HEK293 (cell line): ENCODE results near the gene HEBP2.

Experiments used
- CTCF ChIA-PET: fragments of 350-600 bp; formaldehyde crosslinking; extraction: SDS; loops from one replicate; lab custom pipeline; 2021; ENCODE audit warnings: antibody characterized with exemption; lab: Yijun Ruan, JAX
- POLR2A ChIA-PET: fragments of 300-600 bp; formaldehyde crosslinking; extraction: SDS; loops from one replicate; lab custom pipeline; 2020; ENCODE audit warnings: antibody characterized with exemption, inconsistent platforms; lab: Yijun Ruan, JAX
- H3K27ac ChIP-seq: fragments of 200-500 bp; sonication (Bioruptor generic); 2 replicates; pipeline ENCODE4 v1.5.1; 2014; ENCODE audit warnings: low read depth, low read length, control low read depth, inconsistent platforms; ENCODE audit errors: extremely low read depth
- H3K36me3 ChIP-seq, 2 experiments: fragments of 200-500 bp in 1 of 2; sonication (Bioruptor generic) in 1 of 2; 1 replicate in 1 of 2; 2 replicates in 1 of 2; pipeline ENCODE4 v1.5.1; 2014 to 2017; ENCODE audit warnings: inconsistent platforms in 2 of 2, low read length in 2 of 2; ENCODE audit not compliant: control insufficient read depth in 2 of 2, insufficient read depth in 1 of 2
- H3K4me1 ChIP-seq: fragments of 200-500 bp; sonication (Bioruptor generic); 2 replicates; pipeline ENCODE4 v1.5.1; 2014; ENCODE audit warnings: mild to moderate bottlenecking, low read length, inconsistent platforms; ENCODE audit not compliant: control insufficient read depth, insufficient read depth
- H3K4me3 ChIP-seq: 2 replicates; pipeline ENCODE4 v1.5.1; 2011; ENCODE audit warnings: low read depth, mild to moderate bottlenecking, control low read depth, low read length, moderate library complexity
- H3K9me3 ChIP-seq: fragments of 200-500 bp; sonication (Bioruptor generic); 2 replicates; pipeline ENCODE4 v1.5.1; 2014; ENCODE audit warnings: low read depth, low read length, inconsistent platforms; ENCODE audit not compliant: control insufficient read depth, insufficient read depth
- GLIS2 ChIP-seq: fragments of 450-650 bp; formaldehyde crosslinking; IDR thresholded peaks from 2 replicates; pipeline ENCODE4 v1.5.1; 2016; ENCODE audit warnings: missing biosample characterization, missing genetic modification characterization
- KLF10 ChIP-seq: fragments of 450-650 bp; IDR thresholded peaks from 2 replicates; pipeline ENCODE4 v1.5.1; 2018; ENCODE audit warnings: missing biosample characterization, mild to moderate bottlenecking, missing genetic modification characterization
- PATZ1 ChIP-seq: fragments of 450-650 bp; formaldehyde crosslinking; IDR thresholded peaks from 2 replicates; pipeline ENCODE4 v1.5.1; 2016; ENCODE audit warnings: missing biosample characterization, missing genetic modification characterization
- PRDM1 ChIP-seq: fragments of 450-650 bp; formaldehyde crosslinking; IDR thresholded peaks from 2 replicates; pipeline ENCODE4; 2016; ENCODE audit warnings: missing biosample characterization, missing genetic modification characterization
- RBAK ChIP-seq: fragments of 450-650 bp; formaldehyde crosslinking; IDR thresholded peaks from 2 replicates; pipeline ENCODE4 v1.5.1; 2016; ENCODE audit warnings: missing biosample characterization, missing genetic modification characterization
- REPIN1 ChIP-seq: fragments of 450-650 bp; formaldehyde crosslinking; IDR thresholded peaks from 2 replicates; pipeline ENCODE4 v1.5.1; 2017; ENCODE audit warnings: missing biosample characterization, missing genetic modification characterization, low read depth
- SP7 ChIP-seq: fragments of 450-650 bp; formaldehyde crosslinking; IDR thresholded peaks from 2 replicates; pipeline ENCODE4 v1.5.1; 2016; ENCODE audit warnings: missing biosample characterization, missing genetic modification characterization
- ZNF155 ChIP-seq: fragments of 450-650 bp; formaldehyde crosslinking; IDR thresholded peaks from 2 replicates; pipeline ENCODE4 v1.5.1; 2016; ENCODE audit warnings: missing biosample characterization, missing genetic modification characterization
- ZNF2 ChIP-seq: fragments of 450-650 bp; formaldehyde crosslinking; IDR thresholded peaks from 2 replicates; pipeline ENCODE4 v1.5.1; 2016; ENCODE audit warnings: missing biosample characterization, missing genetic modification characterization
- ZNF239 ChIP-seq: fragments of 450-650 bp; formaldehyde crosslinking; IDR thresholded peaks from 2 replicates; pipeline ENCODE4 v1.5.1; 2016; ENCODE audit warnings: missing biosample characterization, missing genetic modification characterization
- ZNF391 ChIP-seq: fragments of 450-650 bp; formaldehyde crosslinking; IDR thresholded peaks from 2 replicates; pipeline ENCODE4 v1.5.1; 2016; ENCODE audit warnings: low read depth, missing biosample characterization, missing genetic modification characterization, borderline replicate concordance
- ZNF398 ChIP-seq: fragments of 450-650 bp; formaldehyde crosslinking; IDR thresholded peaks from 2 replicates; pipeline ENCODE4 v1.5.1; 2017; ENCODE audit warnings: missing biosample characterization, missing genetic modification characterization
- ZNF416 ChIP-seq: fragments of 450-650 bp; formaldehyde crosslinking; IDR thresholded peaks from 2 replicates; pipeline ENCODE4 v1.5.1; 2016; ENCODE audit warnings: missing biosample characterization, missing genetic modification characterization
- ZNF544 ChIP-seq: fragments of 450-650 bp; formaldehyde crosslinking; IDR thresholded peaks from 2 replicates; pipeline ENCODE4 v1.5.0; 2017; ENCODE audit warnings: missing biosample characterization, missing genetic modification characterization
- ZNF548 ChIP-seq: fragments of 450-650 bp; formaldehyde crosslinking; IDR thresholded peaks from 2 replicates; pipeline ENCODE4 v1.5.1; 2016; ENCODE audit warnings: missing biosample characterization, missing genetic modification characterization
- ZNF549 ChIP-seq: fragments of 450-650 bp; IDR thresholded peaks from 2 replicates; pipeline ENCODE4 v1.5.1; 2018; ENCODE audit warnings: missing biosample characterization, missing genetic modification characterization, mild to moderate bottlenecking, inconsistent platforms, moderate library complexity
- ZNF561 ChIP-seq: fragments of 450-650 bp; IDR thresholded peaks from 2 replicates; pipeline ENCODE4 v1.5.1; 2018; ENCODE audit warnings: missing biosample characterization, missing genetic modification characterization, borderline replicate concordance
- ZNF571 ChIP-seq: fragments of 450-650 bp; formaldehyde crosslinking; IDR thresholded peaks from 2 replicates; pipeline ENCODE4 v1.5.0; 2017; ENCODE audit warnings: missing biosample characterization, missing genetic modification characterization
- ZNF626 ChIP-seq: fragments of 450-650 bp; sonication (Bioruptor Pico); formaldehyde crosslinking; IDR thresholded peaks from 2 replicates; pipeline ENCODE4 v1.5.1; 2018; ENCODE audit warnings: missing biosample characterization, missing genetic modification characterization, inconsistent platforms
- ZNF704 ChIP-seq: fragments of 450-650 bp; formaldehyde crosslinking; IDR thresholded peaks from 2 replicates; pipeline ENCODE4 v1.5.1; 2016; ENCODE audit warnings: missing biosample characterization, missing genetic modification characterization
- ZSCAN18 ChIP-seq: fragments of 450-650 bp; formaldehyde crosslinking; IDR thresholded peaks from 2 replicates; pipeline ENCODE4 v1.5.1; 2016; ENCODE audit warnings: missing biosample characterization, missing genetic modification characterization

HEBP2 gene

GRCh38 chr6:138377042-138377441 is 27.0 kb upstream of the HEBP2 start (continued):
- TF ChIP-seq ZNF704 (tag by site-specific recombination) = no peak

- POLR2A ChIA-PET = no interaction called here
- Histone ChIP-seq H3K9me3 (no peaks in the 10 kb centered on the region), H3K36me3 (no peaks in the 10 kb centered on the region), H3K4me1 (no peaks in the 10 kb centered on the region), H3K4me3 (no peak within 1 kb of the TSS), H3K27ac (no peak within 1 kb of the TSS)
- CTCF ChIA-PET = no interaction called here
- TF ChIP-seq RBAK (tag by site-specific recombination) = no peak
- no peak for TF ChIP-seq ZNF544
- TF ChIP-seq ZNF155 (tag by site-specific recombination) = no peak
- TF ChIP-seq ZNF239 = no peak
- TF ChIP-seq SP7 = no peak
- TF ChIP-seq KLF10 (tag by site-specific recombination) = no peak
- no peak for TF ChIP-seq ZNF626
- no peak for TF ChIP-seq ZNF561 (tag by site-specific recombination)
- no peak for TF ChIP-seq ZNF398 (tag by site-specific recombination)
- no peak for TF ChIP-seq GLIS2 (tag by site-specific recombination)
- no peak for TF ChIP-seq PATZ1 (tag by site-specific recombination)
- TF ChIP-seq PRDM1 = no peak
- TF ChIP-seq ZNF548 (tag by site-specific recombination) = no peak
- no peak for TF ChIP-seq REPIN1 (tag by site-specific recombination)
- no peak for TF ChIP-seq ZNF391 (tag by site-specific recombination)
- no peak for TF ChIP-seq ZNF571
- TF ChIP-seq ZNF2 (tag by site-specific recombination) = no peak
- TF ChIP-seq ZNF416 (tag by site-specific recombination) = no peak
- no peak for TF ChIP-seq ZSCAN18
- TF ChIP-seq ZNF549 (tag by site-specific recombination) = no peak
Observed at GRCh38 chr6:138377844-138378243, 26.2 kb upstream of the HEBP2 start, which contains the start of gene SMIM28. Gene SMIM28, plus strand, starts transcription at chr6:138377905. Its CDS starts 168 bp downstream, at chr6:138378073.
